Measurements from ENCODE around the gene ISM1.

GRCh38 chr20:13180986-13181889 is 39.8 kb upstream of the ISM1 start:
- TF ChIP-seq POLR2A (IDR thresholded peaks at IDR 0.05; ENCODE audit: low read depth, low read length) (no peak), CTCF (IDR thresholded peaks at IDR 0.05; ENCODE audit: extremely low read depth in 1 of 2, insufficient read depth in 1 of 2, low read depth in 1 of 2, low read length in 2 of 2) (no peak), POLR2AphosphoS5 (IDR thresholded peaks at IDR 0.05; ENCODE audit: insufficient read depth, low read depth, low read length) (no peak)

Measured in endothelial cell of umbilical vein (primary cell).